Panc1 (cell line): Measurements from ENCODE around the gene SPATS2L. TPM values are rescaled to one million over a fixed set of nuclear protein-coding genes. Genes with fewer than 3 reads are reported as not detected.
A peak's percentile ranks its signal among the peaks of the same experiment; 100 is the strongest.

Source experiments
- ATAC-seq: fragments of 200-7000 bp; cut with Tn5 transposase; 2 replicates; pipeline ENCODE4 v1.9.1; 2020; ENCODE audit warnings: mild to moderate bottlenecking, moderate library complexity
- BruUV-seq: library from RNA; stranded (reverse); fragments of 400-500 nt; replicated peaks from 2 replicates; lab custom pipeline; 2021; lab: Mats Ljungman, UMichigan
- CTCF ChIA-PET: fragments of 300-600 bp; sonication (Branson Sonifier 250); formaldehyde crosslinking; loops from one replicate; lab custom pipeline; 2022; ENCODE audit warnings: antibody characterized with exemption; lab: Charles Lee
- POLR2A ChIA-PET: fragments of 300-600 bp; sonication (Branson Sonifier 250); formaldehyde crosslinking; loops from one replicate; lab custom pipeline; 2022; ENCODE audit warnings: antibody characterized with exemption; lab: Charles Lee
- DNase-seq: peaks from one replicate; pipeline ENCODE4 v3.0.0-alpha.2; 2010; ENCODE audit warnings: low read depth, low spot score
- H3K27ac ChIP-seq: 2 replicates; pipeline ENCODE4 v1.5.1; 2011; ENCODE audit warnings: mild to moderate bottlenecking, low read length, inconsistent platforms
- H3K27me3 ChIP-seq: fragments of 200-500 bp; sonication (Bioruptor generic); 2 replicates; pipeline ENCODE4 v1.6.0; 2014; ENCODE audit warnings: low read length, inconsistent platforms; ENCODE audit not compliant: control insufficient read depth, insufficient read depth
- H3K36me3 ChIP-seq: fragments of 200-500 bp; sonication (Bioruptor generic); 2 replicates; pipeline ENCODE4 v1.5.1; 2014; ENCODE audit warnings: inconsistent platforms, mild to moderate bottlenecking, low read length, moderate library complexity; ENCODE audit not compliant: control insufficient read depth, insufficient read depth
- H3K4me1 ChIP-seq: 2 replicates; pipeline ENCODE4 v1.5.1; 2011; ENCODE audit warnings: inconsistent platforms, mild to moderate bottlenecking, low read length, moderate library complexity; ENCODE audit not compliant: control insufficient read depth, insufficient read depth
- H3K4me3 ChIP-seq, 2 experiments: 2 replicates each; pipeline ENCODE4 v1.5.1; 2011 to 2012; ENCODE audit warnings: low read depth in 2 of 2, low read length in 2 of 2, mild to moderate bottlenecking in 2 of 2, inconsistent platforms in 1 of 2, moderate library complexity in 1 of 2
- H3K9me3 ChIP-seq: fragments of 200-500 bp; sonication (Bioruptor generic); 2 replicates; pipeline ENCODE4 v1.5.1; 2014; ENCODE audit warnings: low read depth, mild to moderate bottlenecking, inconsistent platforms, low read length, moderate library complexity; ENCODE audit not compliant: control insufficient read depth, insufficient read depth
- CTCF ChIP-seq: fragments of 450-650 bp; IDR thresholded peaks from 2 replicates; pipeline ENCODE4 v1.5.1; 2017; ENCODE audit warnings: mild to moderate bottlenecking
- POLR2AphosphoS5 ChIP-seq: IDR thresholded peaks from 2 replicates; pipeline ENCODE4 v1.6.1; 2012; ENCODE audit warnings: mild to moderate bottlenecking, low read depth, low read length, moderate library complexity
- REST ChIP-seq, 2 experiments: IDR thresholded peaks; 2 replicates each; pipeline ENCODE4 v1.6.1; 2011 to 2012; ENCODE audit warnings: low read depth in 2 of 2, control low read depth in 1 of 2, low read length in 1 of 2, mild to moderate bottlenecking in 1 of 2, moderate library complexity in 1 of 2; ENCODE audit not compliant: insufficient read depth in 1 of 2
- SIN3A ChIP-seq: IDR thresholded peaks from 2 replicates; pipeline ENCODE4 v1.6.1; 2012; ENCODE audit warnings: low read depth, mild to moderate bottlenecking, low read length, moderate library complexity, borderline replicate concordance; ENCODE audit not compliant: insufficient read depth
- TCF7L2 ChIP-seq: IDR thresholded peaks from 2 replicates; pipeline ENCODE4 v1.6.1; 2011; ENCODE audit warnings: mild to moderate bottlenecking, low read depth, low read length, inconsistent platforms
- in situ Hi-C: cut with HindIII; loops from 2 replicates; pipeline ENCODE4 v1.10.0; 2016; ENCODE audit warnings: low sequenced_read_pairs, low pct_unique_long_range_greater_than_20kb
- intact Hi-C: fragments of 100-400 bp; cut with micrococcal nuclease; formaldehyde crosslinking; loops from one replicate; pipeline ENCODE4 v1.10.0; 2022; ENCODE audit not compliant: unreplicated experiment
- total RNA-seq: library from RNA; stranded (reverse); gene quantifications from one replicate; pipeline ENCODE4 v1.2.1, GENCODE V29; 2021; ENCODE audit not compliant: unreplicated experiment

The SPATS2L gene
- total RNA-seq, 1 experiment from 2014 or later, result 282 TPM

- Histone ChIP-seq H3K4me1 (peaks cover 74% of the 10 kb centered on the region), H3K36me3 (no peaks in the 10 kb centered on the region; the same call in 1 of the 2 replicates), H3K27ac (peak overlapping the region; percentile 100), H3K27me3 (no peaks in the 10 kb centered on the region), H3K4me3 (peak overlapping the region in 1 of 2 experiments; percentile 25; a peak in 2 of 4 replicates), H3K9me3 (no peaks in the 10 kb centered on the region)
- CTCF ChIA-PET, result no interaction called here
- no TSS peak for BruUV-seq
- ATAC-seq (no peak), DNase-seq (no peak)
- in situ Hi-C loops, result no loop called here
- intact Hi-C loops, result no loop called here
- TF ChIP-seq POLR2AphosphoS5 (no peak), REST (IDR thresholded peaks at IDR 0.05; ENCODE audit: insufficient read depth in 1 of 2, low read depth in 2 of 2, low read length in 1 of 2) (no peak), SIN3A (no peak), TCF7L2 (no peak), CTCF (no peak)
- POLR2A ChIA-PET, result interaction anchor here (0.5 to 0.7 kb wide), 2 partner anchors 52 to 54 kb away, joined by 10 to 14 read pairs; no protein-coding TSS in a partner anchor
Measured at GRCh38 chr2:200373231-200373630, 66.7 kb downstream of the SPATS2L start.

DNA sequence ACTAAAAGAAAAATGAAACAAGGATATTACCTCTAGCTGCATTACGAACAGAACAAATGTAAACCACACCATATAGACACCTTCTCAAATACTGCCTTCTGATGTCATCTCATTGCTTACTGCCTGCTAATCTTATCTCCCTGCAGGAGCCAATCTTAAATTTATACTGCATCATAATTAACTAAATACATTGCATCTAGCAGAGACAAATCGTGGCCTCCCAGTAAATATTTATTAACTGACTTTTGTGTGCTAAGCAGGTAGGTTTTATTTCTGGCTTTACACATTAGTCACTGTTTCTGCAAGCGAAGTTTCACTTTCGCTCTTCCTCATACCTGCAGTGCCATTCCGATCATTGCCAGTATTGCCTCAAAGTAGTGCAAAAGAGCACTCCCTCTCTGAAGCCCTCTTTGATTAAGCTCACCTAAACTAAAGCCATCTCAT is 67.5 kb downstream of the SPATS2L start:
- no TSS peak for BruUV-seq
- ATAC-seq (no peak), DNase-seq (no peak)
- Histone ChIP-seq H3K4me3 (peak overlapping the region; percentile 25 to 39), H3K4me1 (peaks cover 80% of the 10 kb centered on the region), H3K36me3 (no peaks in the 10 kb centered on the region; the same call in 1 of the 2 replicates), H3K9me3 (no peaks in the 10 kb centered on the region), H3K27ac (peak overlapping the region; percentile 100), H3K27me3 (no peaks in the 10 kb centered on the region)
- in situ Hi-C loops, result no loop called here
- TF ChIP-seq POLR2AphosphoS5, result no peak
- no peak for TF ChIP-seq REST (IDR thresholded peaks at IDR 0.05; ENCODE audit: insufficient read depth in 1 of 2, low read depth in 2 of 2, low read length in 1 of 2)
- intact Hi-C loops, result no loop called here
- CTCF ChIA-PET, result no interaction called here
- POLR2A ChIA-PET, result no interaction called here
